Keratinocyte (primary cell): Measurements from ENCODE around the gene DESI1.

Experiments used
- CTCF ChIP-seq, 3 experiments: IDR thresholded peaks in 1 of 3; conservative IDR thresholded peaks in 1 of 3; optimal IDR thresholded peaks in 1 of 3; 2 replicates in 2 of 3; 3 replicates in 1 of 3; pipeline versions ENCODE3 to v1.5.1; 2011; ENCODE audit warnings: low read length in 3 of 3, mild to moderate bottlenecking in 3 of 3, moderate library complexity in 2 of 3, control low read depth in 1 of 3, inconsistent platforms in 1 of 3; ENCODE audit not compliant: insufficient read depth in 2 of 3; ENCODE audit errors: extremely low read depth in 1 of 3
- EZH2 ChIP-seq: IDR thresholded peaks from one replicate; pipeline ENCODE4 v1.6.1; 2012; ENCODE audit warnings: inconsistent platforms, mild to moderate bottlenecking, low read length, moderate library complexity

GRCh38 chr22:41562461-41562860 lies 58.4 kb downstream of the DESI1 start:
- no peak for TF ChIP-seq CTCF (optimal IDR thresholded peaks at IDR 0.05 in 1 of 3, IDR thresholded peaks at IDR 0.05 in 1 of 3, conservative IDR thresholded peaks at IDR 0.05 in 1 of 3; ENCODE audit: extremely low read depth in 1 of 3, insufficient read depth in 2 of 3, low read length in 3 of 3)
- no peak for TF ChIP-seq EZH2
